Measurements from ENCODE around the gene TCP10L. TPM values are rescaled to one million over a fixed set of nuclear protein-coding genes. Genes with fewer than 3 reads are reported as not detected.
"Not testable (repeated sequence)": the region's sequence is repeated elsewhere in the genome, so short reads cannot be mapped to it uniquely, and the experiment has no call there.

The TCP10L gene, protein sequence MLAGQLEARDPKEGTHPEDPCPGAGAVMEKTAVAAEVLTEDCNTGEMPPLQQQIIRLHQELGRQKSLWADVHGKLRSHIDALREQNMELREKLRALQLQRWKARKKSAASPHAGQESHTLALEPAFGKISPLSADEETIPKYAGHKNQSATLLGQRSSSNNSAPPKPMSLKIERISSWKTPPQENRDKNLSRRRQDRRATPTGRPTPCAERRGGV
- total RNA-seq (2014; rRNA removed; shearing (Covaris generic); ENCODE audit: low replicate concordance) = 0.07 TPM in 1 of 2 replicates, not detected in the other

GRCh38 chr21:32585042-32585710, at the start of gene TCP10L:
Gene TCP10L (minus strand): TSS chr21:32585523. CDS start chr21:32584304, 1,219 bp downstream.
- Histone ChIP-seq H3K36me3 (ENCODE audit: insufficient read depth, low read length) (no peaks in the 10 kb centered on the region), H2AFZ (ENCODE audit: low read length) (no peak within 1 kb of the TSS), H3K27ac (ENCODE audit: low read length) (no peak within 1 kb of the TSS), H3K79me2 (ENCODE audit: low read length) (no peaks in the 10 kb centered on the region), H3K4me2 (ENCODE audit: low read depth, low read length, poor library complexity, severe bottlenecking) (no peak within 1 kb of the TSS), H3K4me1 (ENCODE audit: low read length) (no peaks in the 10 kb centered on the region), H3K4me3 (ENCODE audit: low read length) (no peak within 1 kb of the TSS), H4K20me1 (ENCODE audit: insufficient read depth, low read depth, low read length) (no peaks in the 10 kb centered on the region), H3K9ac (ENCODE audit: low read length) (no peak within 1 kb of the TSS), H3K27me3 (ENCODE audit: low read length) (no peaks in the 10 kb centered on the region), H3K9me3 (ENCODE audit: low read length) (no peaks in the 10 kb centered on the region), H3K9me2 (replicated peaks; ENCODE audit: insufficient read depth, low read length) (no peaks in the 10 kb centered on the region)
- no peak for DNase-seq

DNA sequence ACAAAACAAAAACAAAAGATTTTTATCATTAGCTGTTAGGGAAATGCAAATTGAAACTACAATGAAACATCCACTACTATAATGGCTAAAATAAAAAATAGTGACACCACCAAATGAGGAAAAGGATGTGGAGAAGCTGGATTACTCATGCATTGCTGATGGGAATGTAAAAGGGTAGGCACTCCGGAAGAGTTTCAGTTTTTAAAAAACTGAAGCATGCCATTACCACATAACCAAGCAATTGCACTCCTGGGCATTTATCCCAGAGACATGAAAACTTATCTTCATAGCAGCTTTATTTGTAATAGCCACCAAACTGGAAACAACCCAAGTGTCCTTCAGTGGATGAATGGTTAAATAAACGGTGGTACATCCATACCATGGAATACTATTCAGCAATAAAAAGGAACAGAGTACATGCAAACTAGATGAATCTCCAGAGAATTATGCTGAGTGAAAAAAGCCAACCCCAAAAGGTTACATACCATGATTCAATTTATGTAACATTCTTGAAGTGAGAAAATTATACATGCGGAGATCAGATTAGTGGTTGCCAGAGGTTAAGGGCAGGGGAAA, 41.4 kb upstream of the TCP10L start:
- H3K4me1 ChIP-seq (ENCODE audit: low read length) = no peaks in the 10 kb centered on the region
- no peaks in the 10 kb centered on the region for H4K20me1 ChIP-seq (ENCODE audit: insufficient read depth, low read depth, low read length)
- no peak overlapping the region for H3K4me3 ChIP-seq (ENCODE audit: low read length)
- H3K9me2 ChIP-seq (replicated peaks; ENCODE audit: insufficient read depth, low read length) = no peaks in the 10 kb centered on the region
- no peaks in the 10 kb centered on the region for H3K79me2 ChIP-seq (ENCODE audit: low read length)
- 0 out of 2 replicates have a peak, but pooled peaks cover 3% of the 10 kb centered on the region for H3K36me3 ChIP-seq (ENCODE audit: insufficient read depth, low read length)
- H3K27ac ChIP-seq (ENCODE audit: low read length) = no peak overlapping the region
- H2AFZ ChIP-seq (ENCODE audit: low read length) = no peak overlapping the region
- no peak overlapping the region for H3K4me2 ChIP-seq (ENCODE audit: low read depth, low read length, poor library complexity, severe bottlenecking)
- no peak overlapping the region for H3K9ac ChIP-seq (ENCODE audit: low read length)
- H3K9me3 ChIP-seq (ENCODE audit: low read length) = no peaks in the 10 kb centered on the region
- no peaks in the 10 kb centered on the region for H3K27me3 ChIP-seq (ENCODE audit: low read length)
- no peak for DNase-seq

GRCh38 chr21:32618218-32618617, 32.9 kb upstream of the TCP10L start:
- not testable (repeated sequence) for H3K27me3 ChIP-seq (ENCODE audit: low read length); H3K9ac ChIP-seq (ENCODE audit: low read length); H3K36me3 ChIP-seq (ENCODE audit: insufficient read depth, low read length); H3K27ac ChIP-seq (ENCODE audit: low read length); H2AFZ ChIP-seq (ENCODE audit: low read length); H3K4me3 ChIP-seq (ENCODE audit: low read length); H3K9me3 ChIP-seq (ENCODE audit: low read length); H3K9me2 ChIP-seq (replicated peaks; ENCODE audit: insufficient read depth, low read length); H3K79me2 ChIP-seq (ENCODE audit: low read length); H3K4me2 ChIP-seq (ENCODE audit: low read depth, low read length, poor library complexity, severe bottlenecking); H3K4me1 ChIP-seq (ENCODE audit: low read length); DNase-seq; H4K20me1 ChIP-seq (ENCODE audit: insufficient read depth, low read depth, low read length)

GRCh38 chr21:32613436-32614043, 28.2 kb upstream of the TCP10L start:
- Histone ChIP-seq H3K79me2 (ENCODE audit: low read length) (peaks cover 27% of the 10 kb centered on the region), H3K9ac (ENCODE audit: low read length) (peak overlapping the region; percentile 96), H3K9me2 (replicated peaks; ENCODE audit: insufficient read depth, low read length) (no peaks in the 10 kb centered on the region), H3K4me2 (ENCODE audit: low read depth, low read length, poor library complexity, severe bottlenecking) (peak overlapping the region; percentile 84), H3K4me1 (ENCODE audit: low read length) (peaks cover 15% of the 10 kb centered on the region), H3K27me3 (ENCODE audit: low read length) (no peaks in the 10 kb centered on the region), H3K36me3 (ENCODE audit: insufficient read depth, low read length) (peaks cover 11% of the 10 kb centered on the region; the same call in 1 of the 2 replicates), H3K27ac (ENCODE audit: low read length) (no peak overlapping the region), H4K20me1 (ENCODE audit: insufficient read depth, low read depth, low read length) (no peaks in the 10 kb centered on the region), H2AFZ (ENCODE audit: low read length) (no peak overlapping the region), H3K4me3 (ENCODE audit: low read length) (peak overlapping the region; percentile 96), H3K9me3 (ENCODE audit: low read length) (no peaks in the 10 kb centered on the region)
- DNase-seq = no peak

GRCh38 chr21:32612999-32613337, 27.6 kb upstream of the TCP10L start:
- Histone ChIP-seq H3K27ac (ENCODE audit: low read length) (no peak overlapping the region), H3K79me2 (ENCODE audit: low read length) (peaks cover 27% of the 10 kb centered on the region), H3K36me3 (ENCODE audit: insufficient read depth, low read length) (peaks cover 11% of the 10 kb centered on the region; the same call in 1 of the 2 replicates), H3K4me2 (ENCODE audit: low read depth, low read length, poor library complexity, severe bottlenecking) (peak overlapping the region; percentile 84), H3K27me3 (ENCODE audit: low read length) (no peaks in the 10 kb centered on the region), H3K9me3 (ENCODE audit: low read length) (no peaks in the 10 kb centered on the region), H3K4me1 (ENCODE audit: low read length) (peaks cover 15% of the 10 kb centered on the region), H3K4me3 (ENCODE audit: low read length) (peak overlapping the region; percentile 96), H4K20me1 (ENCODE audit: insufficient read depth, low read depth, low read length) (no peaks in the 10 kb centered on the region), H3K9ac (ENCODE audit: low read length) (peak overlapping the region; percentile 96), H2AFZ (ENCODE audit: low read length) (peak overlapping the region; percentile 93), H3K9me2 (replicated peaks; ENCODE audit: insufficient read depth, low read length) (no peaks in the 10 kb centered on the region)
- no peak for DNase-seq

DNA sequence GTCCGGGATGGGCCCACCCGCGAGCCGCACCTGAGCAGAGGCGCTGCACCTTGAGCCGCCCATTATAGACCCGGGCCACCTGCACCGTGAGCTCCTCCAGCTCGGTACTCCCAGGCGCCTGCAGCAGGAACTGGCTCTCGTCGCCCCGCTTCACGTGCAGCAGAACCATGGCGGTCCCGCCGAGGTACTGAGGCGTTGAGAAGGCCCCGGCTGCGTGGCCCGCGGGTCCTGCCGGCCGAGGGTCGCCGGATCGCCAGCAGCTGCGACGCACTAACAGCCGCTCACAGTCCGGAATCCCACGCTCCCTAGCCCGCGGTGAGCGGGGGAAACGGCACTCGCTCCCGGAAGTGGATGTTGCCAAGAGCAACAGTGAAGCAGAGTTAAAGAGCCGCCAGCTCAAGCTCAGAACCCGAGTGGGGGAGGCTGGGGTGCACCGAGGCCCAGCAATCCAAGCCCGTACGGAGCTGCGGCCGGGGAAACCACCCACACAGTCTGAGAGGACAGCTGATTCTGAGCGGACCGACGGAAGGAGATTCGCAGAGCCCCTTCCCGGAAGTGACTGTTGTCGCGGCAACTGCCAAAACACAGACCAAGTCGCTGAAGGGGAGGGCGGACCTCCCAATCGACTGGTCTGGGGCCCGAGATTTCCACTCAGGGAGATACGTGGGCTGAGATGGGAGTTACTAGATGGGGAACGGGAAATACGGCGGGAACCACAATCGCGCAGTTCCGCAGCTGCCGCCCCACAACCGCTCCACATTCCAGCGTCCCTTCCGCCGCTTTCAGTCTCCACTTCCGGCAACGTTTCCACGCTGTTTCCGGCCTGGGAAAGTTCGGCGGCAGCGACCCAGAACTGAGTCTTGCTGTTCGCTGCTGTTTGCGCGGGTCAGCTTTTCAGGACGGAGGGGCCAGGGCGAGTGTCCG, 27.0 kb upstream of the TCP10L start, which contains the start of gene CFAP298:
Gene CFAP298 (minus strand): TSS at position 303 of the 924 bp plus-strand sequence. CDS start 134 bp downstream, at position 169.
- Histone ChIP-seq H3K79me2 (ENCODE audit: low read length) (peaks cover 27% of the 10 kb centered on the region), H3K27me3 (ENCODE audit: low read length) (no peaks in the 10 kb centered on the region)

DNA sequence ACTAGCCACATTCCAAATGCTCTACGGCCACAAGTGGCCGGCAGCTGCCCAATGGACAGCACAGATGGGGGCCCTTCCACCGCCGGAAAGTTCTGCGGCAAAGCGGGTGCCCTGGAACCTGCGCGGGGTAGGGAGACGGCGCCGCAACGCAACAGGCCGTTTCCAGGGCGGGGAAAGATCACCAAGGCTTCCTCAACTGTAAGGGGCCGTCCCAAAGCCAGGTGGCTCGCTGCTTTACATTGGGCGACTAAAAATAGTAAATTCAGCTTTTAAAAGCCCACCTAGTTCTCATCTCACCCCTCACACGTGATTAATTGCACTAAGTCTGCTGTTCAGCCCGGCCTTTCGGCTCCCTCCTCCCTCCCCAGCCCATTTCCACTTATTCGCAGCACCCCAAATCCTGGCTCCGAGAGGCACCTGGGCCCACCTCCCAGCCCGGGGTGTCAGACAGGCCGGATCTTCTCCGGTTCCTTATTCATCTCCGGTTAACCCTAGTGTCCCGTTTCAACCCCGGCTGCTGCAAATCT, 26.2 kb upstream of the TCP10L start:
- no peaks in the 10 kb centered on the region for H3K9me2 ChIP-seq (replicated peaks; ENCODE audit: insufficient read depth, low read length)
- peak overlapping the region; percentile 92 for H3K27ac ChIP-seq (ENCODE audit: low read length)
- H3K79me2 ChIP-seq (ENCODE audit: low read length) = peaks cover 27% of the 10 kb centered on the region
- H3K4me1 ChIP-seq (ENCODE audit: low read length) = peaks cover 15% of the 10 kb centered on the region
- H3K4me2 ChIP-seq (ENCODE audit: low read depth, low read length, poor library complexity, severe bottlenecking) = peak overlapping the region; percentile 84
- DNase-seq = peak; percentile 92
- peaks cover 17% of the 10 kb centered on the region; the same call in 1 of the 2 replicates for H3K36me3 ChIP-seq (ENCODE audit: insufficient read depth, low read length)
- no peaks in the 10 kb centered on the region for H3K27me3 ChIP-seq (ENCODE audit: low read length)
- H3K9ac ChIP-seq (ENCODE audit: low read length) = peak overlapping the region; percentile 96
- peak overlapping the region; percentile 96 for H3K4me3 ChIP-seq (ENCODE audit: low read length)
- H4K20me1 ChIP-seq (ENCODE audit: insufficient read depth, low read depth, low read length) = no peaks in the 10 kb centered on the region
- H2AFZ ChIP-seq (ENCODE audit: low read length) = peak overlapping the region; percentile 93
- no peaks in the 10 kb centered on the region for H3K9me3 ChIP-seq (ENCODE audit: low read length)

More for the DNA sequence above, 27.0 kb upstream of the TCP10L start, which contains the start of gene CFAP298:
- peaks cover 14% of the 10 kb centered on the region; the same call in 1 of the 2 replicates for H3K36me3 ChIP-seq (ENCODE audit: insufficient read depth, low read length)
- peaks cover 15% of the 10 kb centered on the region for H3K4me1 ChIP-seq (ENCODE audit: low read length)
- H3K4me2 ChIP-seq (ENCODE audit: low read depth, low read length, poor library complexity, severe bottlenecking) = peak within 1 kb of the TSS; percentile 84
- no peaks in the 10 kb centered on the region for H3K9me2 ChIP-seq (replicated peaks; ENCODE audit: insufficient read depth, low read length)
- H3K9me3 ChIP-seq (ENCODE audit: low read length) = no peaks in the 10 kb centered on the region
- peak within 1 kb of the TSS; percentile 96 for H3K9ac ChIP-seq (ENCODE audit: low read length)
- H2AFZ ChIP-seq (ENCODE audit: low read length) = peak within 1 kb of the TSS; percentile 93
- peak; percentile 96 for DNase-seq
- peak within 1 kb of the TSS; percentile 92 for H3K27ac ChIP-seq (ENCODE audit: low read length)
- peak within 1 kb of the TSS; percentile 96 for H3K4me3 ChIP-seq (ENCODE audit: low read length)
- H4K20me1 ChIP-seq (ENCODE audit: insufficient read depth, low read depth, low read length) = no peaks in the 10 kb centered on the region

Measured in Karpas-422 (cell line).